Measurements from ENCODE around the gene VSTM2L. TPM values are rescaled to one million over a fixed set of nuclear protein-coding genes. Genes with fewer than 3 reads are reported as not detected.

VSTM2L gene
- total and polyA plus RNA-seq, 2 donors, result 2.7 to 4.4 TPM

DNA sequence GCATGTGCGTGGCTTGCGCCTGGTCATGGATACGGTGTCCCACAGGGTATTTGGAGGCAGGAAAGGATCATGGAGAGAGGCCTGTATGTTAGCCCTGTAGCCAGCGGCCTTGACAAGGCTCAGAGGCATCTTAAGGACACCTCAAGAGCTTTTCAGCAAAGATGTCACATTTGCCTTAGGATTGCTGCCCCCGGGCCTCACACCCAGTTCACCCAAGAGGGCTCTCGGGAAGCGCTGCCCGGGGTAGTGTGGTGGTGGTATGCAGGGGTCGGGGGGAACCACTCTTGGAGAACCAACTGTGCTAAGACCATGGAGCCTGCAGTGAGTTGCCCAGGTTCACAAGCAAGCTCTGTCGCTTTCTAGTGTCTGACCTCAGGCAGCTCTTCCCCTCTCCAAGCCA, 36.9 kb upstream of the VSTM2L start:
- Histone ChIP-seq H3K27me3 (ENCODE audit: control insufficient read depth in 2 of 2, insufficient read depth in 1 of 2, low read length in 1 of 2) (no peaks in the 10 kb centered on the region), H3K36me3 (ENCODE audit: control insufficient read depth in 2 of 2, insufficient read depth in 2 of 2, low read length in 1 of 2) (peaks cover 15 to 34% of the 10 kb centered on the region in 2 donors), H3K4me1 (ENCODE audit: control insufficient read depth in 2 of 2, insufficient read depth in 2 of 2, low read length in 2 of 2) (no peaks in the 10 kb centered on the region), H3K4me3 (ENCODE audit: low read length in 2 of 2) (no peak overlapping the region), H3K9me3 (ENCODE audit: control insufficient read depth in 2 of 2, insufficient read depth in 1 of 2, low read length in 1 of 2) (no peaks in the 10 kb centered on the region), H3K27ac (ENCODE audit: low read depth in 1 of 2, low read length in 1 of 2) (no peak overlapping the region)
- DNase-seq (ENCODE audit: low read depth in 6 of 9, low spot score in 9 of 9), result no peak
- WGBS, result 97% methylated on average over 10 of the region's 10 CpGs

DNA sequence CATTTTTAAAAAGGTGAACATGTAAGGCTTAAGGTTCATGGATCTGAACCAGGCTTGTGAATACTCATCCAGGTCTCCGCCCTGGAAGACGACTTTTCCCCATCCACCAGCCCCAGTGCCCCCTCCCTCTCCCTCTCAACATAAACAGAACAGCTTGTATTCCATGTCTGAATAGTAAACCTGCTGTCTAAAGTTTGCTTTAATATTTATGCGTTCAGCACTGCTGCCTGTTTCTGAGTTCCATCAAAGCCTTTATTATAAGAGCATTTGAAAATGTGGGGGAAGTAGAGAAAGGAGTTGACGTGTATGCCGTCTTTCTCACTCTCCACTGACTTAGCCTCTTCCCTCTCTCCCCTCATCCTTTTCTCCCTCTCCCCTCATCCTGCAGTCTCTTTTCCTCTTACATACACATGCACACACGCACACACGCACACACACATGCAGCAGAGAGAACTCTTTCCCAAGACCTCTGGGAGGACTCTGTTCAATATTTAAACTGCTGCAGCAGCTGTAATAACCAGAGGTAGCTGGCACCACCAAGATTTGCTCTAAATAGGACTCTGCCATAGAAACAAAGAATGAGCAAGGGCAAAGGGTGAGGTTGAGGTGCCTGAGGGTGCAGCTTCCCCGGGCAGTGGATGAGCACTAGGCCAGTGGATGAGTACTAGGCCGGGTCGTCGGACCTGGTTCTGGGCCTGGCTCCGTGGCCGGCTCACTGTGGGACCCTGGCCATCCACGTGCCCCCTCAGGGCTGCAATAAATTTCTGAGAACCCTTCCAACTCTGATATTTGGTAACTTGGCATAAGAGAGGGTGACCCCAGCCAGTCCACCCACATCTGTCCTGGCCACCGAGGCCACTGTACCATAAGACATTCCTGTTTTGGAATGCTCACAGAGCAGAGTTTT, 35.4 kb upstream of the VSTM2L start:
- Histone ChIP-seq H3K9me3 (ENCODE audit: control insufficient read depth in 2 of 2, insufficient read depth in 1 of 2, low read length in 1 of 2) (no peaks in the 10 kb centered on the region), H3K4me1 (ENCODE audit: control insufficient read depth in 2 of 2, insufficient read depth in 2 of 2, low read length in 2 of 2) (no peaks in the 10 kb centered on the region), H3K27ac (ENCODE audit: low read depth in 1 of 2, low read length in 1 of 2) (no peak overlapping the region), H3K27me3 (ENCODE audit: control insufficient read depth in 2 of 2, insufficient read depth in 1 of 2, low read length in 1 of 2) (no peaks in the 10 kb centered on the region), H3K4me3 (ENCODE audit: low read length in 2 of 2) (no peak overlapping the region), H3K36me3 (ENCODE audit: control insufficient read depth in 2 of 2, insufficient read depth in 2 of 2, low read length in 1 of 2) (peaks cover 5 to 38% of the 10 kb centered on the region in 2 donors)
- 97% methylated on average over 15 of the region's 15 CpGs for WGBS
- no peak for DNase-seq (ENCODE audit: low read depth in 6 of 9, low spot score in 9 of 9)

DNA sequence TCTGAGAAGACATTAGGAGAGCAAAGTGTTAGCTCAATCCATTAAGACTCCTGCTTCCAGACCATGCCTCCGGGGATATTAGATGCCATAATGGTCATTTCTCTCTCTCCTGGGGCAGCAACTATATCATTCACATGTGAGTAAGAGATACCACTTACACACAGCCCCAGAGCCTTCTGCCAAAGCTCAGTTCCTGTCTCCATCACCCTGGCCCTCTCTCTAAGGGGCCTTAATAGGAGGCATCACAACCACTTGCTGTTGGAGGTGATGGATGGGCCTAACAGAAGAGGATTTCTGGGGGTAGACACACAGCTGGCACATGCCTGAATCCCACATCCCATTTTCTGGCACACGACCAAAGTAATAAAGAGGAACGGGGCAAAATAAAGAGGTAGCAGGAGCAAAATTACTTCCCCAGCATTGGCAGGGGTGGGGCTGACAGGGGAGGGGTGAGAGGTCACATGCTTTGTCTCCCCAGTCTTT, 34.0 kb upstream of the VSTM2L start:
- no peak overlapping the region for H3K27ac ChIP-seq (ENCODE audit: low read depth in 1 of 2, low read length in 1 of 2)

GRCh38 chr20:37869334-37869861, 33.5 kb upstream of the VSTM2L start:
- Histone ChIP-seq H3K4me1 (ENCODE audit: control insufficient read depth in 2 of 2, insufficient read depth in 2 of 2, low read length in 2 of 2) (no peaks in the 10 kb centered on the region), H3K27ac (ENCODE audit: low read depth in 1 of 2, low read length in 1 of 2) (no peak overlapping the region), H3K4me3 (ENCODE audit: low read length in 2 of 2) (no peak overlapping the region), H3K27me3 (ENCODE audit: control insufficient read depth in 2 of 2, insufficient read depth in 1 of 2, low read length in 1 of 2) (no peaks in the 10 kb centered on the region), H3K9me3 (ENCODE audit: control insufficient read depth in 2 of 2, insufficient read depth in 1 of 2, low read length in 1 of 2) (no peaks in the 10 kb centered on the region), H3K36me3 (ENCODE audit: control insufficient read depth in 2 of 2, insufficient read depth in 2 of 2, low read length in 1 of 2) (peaks cover 5 to 43% of the 10 kb centered on the region in 2 donors)
- DNase-seq (ENCODE audit: low read depth in 6 of 9, low spot score in 9 of 9), result no peak
- WGBS, result 96% methylated on average over 6 of the region's 6 CpGs

More for the DNA sequence above, 34.0 kb upstream of the VSTM2L start:
- H3K4me3 ChIP-seq (ENCODE audit: low read length in 2 of 2), result no peak overlapping the region
- WGBS, result 96% methylated on average over 3 of the region's 3 CpGs
- peaks cover 5 to 40% of the 10 kb centered on the region in 2 donors for H3K36me3 ChIP-seq (ENCODE audit: control insufficient read depth in 2 of 2, insufficient read depth in 2 of 2, low read length in 1 of 2)
- H3K9me3 ChIP-seq (ENCODE audit: control insufficient read depth in 2 of 2, insufficient read depth in 1 of 2, low read length in 1 of 2), result no peaks in the 10 kb centered on the region
- no peak for DNase-seq (ENCODE audit: low read depth in 6 of 9, low spot score in 9 of 9)
- no peaks in the 10 kb centered on the region for H3K4me1 ChIP-seq (ENCODE audit: control insufficient read depth in 2 of 2, insufficient read depth in 2 of 2, low read length in 2 of 2)
- no peaks in the 10 kb centered on the region for H3K27me3 ChIP-seq (ENCODE audit: control insufficient read depth in 2 of 2, insufficient read depth in 1 of 2, low read length in 1 of 2)

DNA sequence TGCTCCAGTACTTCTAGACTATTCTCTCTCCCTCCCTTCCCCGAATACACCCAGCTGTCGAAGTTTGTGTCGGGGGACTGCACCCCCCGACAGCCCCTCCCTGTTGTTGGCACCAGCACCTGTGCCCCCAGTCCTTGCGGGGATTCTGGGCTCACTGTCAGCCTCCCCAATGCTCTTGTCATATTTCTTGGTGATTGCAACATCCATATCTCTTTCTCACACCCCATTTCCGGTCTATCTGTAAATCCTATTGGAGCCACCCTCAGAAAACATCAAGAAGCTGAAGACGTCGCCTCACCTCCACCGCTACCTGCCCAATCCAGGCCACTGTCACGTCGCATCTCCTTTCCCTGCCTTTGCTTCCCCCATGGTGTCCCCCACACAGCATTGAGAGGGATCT, 32.6 kb upstream of the VSTM2L start:
- WGBS, result 92% methylated on average over 11 of the region's 11 CpGs
- H3K9me3 ChIP-seq (ENCODE audit: control insufficient read depth in 2 of 2, insufficient read depth in 1 of 2, low read length in 1 of 2), result no peaks in the 10 kb centered on the region
- no peaks in the 10 kb centered on the region for H3K4me1 ChIP-seq (ENCODE audit: control insufficient read depth in 2 of 2, insufficient read depth in 2 of 2, low read length in 2 of 2)
- no peaks in the 10 kb centered on the region for H3K27me3 ChIP-seq (ENCODE audit: control insufficient read depth in 2 of 2, insufficient read depth in 1 of 2, low read length in 1 of 2)
- H3K4me3 ChIP-seq (ENCODE audit: low read length in 2 of 2), result no peak overlapping the region
- peaks cover 5 to 40% of the 10 kb centered on the region in 2 donors for H3K36me3 ChIP-seq (ENCODE audit: control insufficient read depth in 2 of 2, insufficient read depth in 2 of 2, low read length in 1 of 2)
- no peak overlapping the region for H3K27ac ChIP-seq (ENCODE audit: low read depth in 1 of 2, low read length in 1 of 2)
- no peak for DNase-seq (ENCODE audit: low read depth in 6 of 9, low spot score in 9 of 9)

DNA sequence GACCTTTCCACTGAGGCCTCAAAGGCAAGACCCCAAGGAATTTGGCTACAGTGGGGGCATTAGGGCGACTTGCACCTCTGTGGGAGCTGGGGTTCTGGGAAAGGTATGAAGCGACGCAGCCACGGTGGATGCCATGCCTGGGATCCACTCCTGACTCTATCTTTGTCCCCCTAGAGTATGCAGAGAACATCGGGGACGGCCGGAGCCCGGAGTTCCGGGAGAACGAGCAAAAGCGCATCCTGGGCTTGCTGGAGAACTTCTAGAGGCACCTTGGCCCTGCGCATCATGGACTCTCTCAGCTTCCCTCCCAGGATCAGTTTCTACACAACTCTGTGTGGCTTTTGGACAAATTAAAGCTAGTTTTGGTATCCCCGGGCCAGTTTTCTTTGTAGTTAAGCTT, 31.2 kb upstream of the VSTM2L start:
- WGBS, result 98% methylated on average over 13 of the region's 13 CpGs
- no peaks in the 10 kb centered on the region for H3K9me3 ChIP-seq (ENCODE audit: control insufficient read depth in 2 of 2, insufficient read depth in 1 of 2, low read length in 1 of 2)
- DNase-seq (ENCODE audit: low read depth in 6 of 9, low spot score in 9 of 9), result no peak
- no peak overlapping the region for H3K4me3 ChIP-seq (ENCODE audit: low read length in 2 of 2)
- no peak overlapping the region for H3K27ac ChIP-seq (ENCODE audit: low read depth in 1 of 2, low read length in 1 of 2)
- no peaks in the 10 kb centered on the region for H3K4me1 ChIP-seq (ENCODE audit: control insufficient read depth in 2 of 2, insufficient read depth in 2 of 2, low read length in 2 of 2)
- H3K27me3 ChIP-seq (ENCODE audit: control insufficient read depth in 2 of 2, insufficient read depth in 1 of 2, low read length in 1 of 2), result no peaks in the 10 kb centered on the region
- H3K36me3 ChIP-seq (ENCODE audit: control insufficient read depth in 2 of 2, insufficient read depth in 2 of 2, low read length in 1 of 2), result peaks cover 2 to 35% of the 10 kb centered on the region in 2 donors

DNA sequence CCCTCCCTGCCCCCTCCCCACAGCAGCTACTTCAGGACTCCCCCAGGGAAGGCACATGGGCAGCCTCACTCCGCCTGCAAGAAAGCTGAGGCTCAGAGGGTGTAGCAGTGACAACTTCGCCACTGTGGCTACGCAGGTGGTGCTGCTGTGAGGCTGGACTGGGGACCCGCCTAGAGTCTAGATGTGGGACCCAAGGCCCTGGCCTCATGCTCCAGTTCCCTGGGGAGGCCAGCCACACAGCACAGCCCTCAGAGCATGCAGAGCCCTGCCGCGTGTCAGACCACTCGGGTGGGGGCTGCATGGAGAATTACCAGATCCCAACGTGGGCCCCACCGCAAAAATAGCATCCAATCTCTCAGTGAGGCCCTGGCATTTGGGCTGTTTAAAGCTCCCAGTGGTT, 30.8 kb upstream of the VSTM2L start:
- Histone ChIP-seq H3K36me3 (ENCODE audit: control insufficient read depth in 2 of 2, insufficient read depth in 2 of 2, low read length in 1 of 2) (peaks cover 0 to 35% of the 10 kb centered on the region in 2 donors), H3K4me3 (ENCODE audit: low read length in 2 of 2) (no peak overlapping the region)
- 97% methylated on average over 9 of the region's 9 CpGs for WGBS

GRCh38 chr20:37873884-37874283, 29.0 kb upstream of the VSTM2L start:
- Histone ChIP-seq H3K4me1 (ENCODE audit: control insufficient read depth in 2 of 2, insufficient read depth in 2 of 2, low read length in 2 of 2) (peaks cover 0 to 3% of the 10 kb centered on the region in 2 donors), H3K27ac (ENCODE audit: low read depth in 1 of 2, low read length in 1 of 2) (no peak overlapping the region), H3K36me3 (ENCODE audit: control insufficient read depth in 2 of 2, insufficient read depth in 2 of 2, low read length in 1 of 2) (peaks cover 0 to 31% of the 10 kb centered on the region in 2 donors), H3K9me3 (ENCODE audit: control insufficient read depth in 2 of 2, insufficient read depth in 1 of 2, low read length in 1 of 2) (no peaks in the 10 kb centered on the region), H3K27me3 (ENCODE audit: control insufficient read depth in 2 of 2, insufficient read depth in 1 of 2, low read length in 1 of 2) (no peaks in the 10 kb centered on the region), H3K4me3 (ENCODE audit: low read length in 2 of 2) (no peak overlapping the region)
- no peak for DNase-seq (ENCODE audit: low read depth in 6 of 9, low spot score in 9 of 9)
- 98% methylated on average over 11 of the region's 11 CpGs for WGBS

More for the DNA sequence above, 30.8 kb upstream of the VSTM2L start:
- Histone ChIP-seq H3K27me3 (ENCODE audit: control insufficient read depth in 2 of 2, insufficient read depth in 1 of 2, low read length in 1 of 2) (no peaks in the 10 kb centered on the region), H3K27ac (ENCODE audit: low read depth in 1 of 2, low read length in 1 of 2) (no peak overlapping the region), H3K4me1 (ENCODE audit: control insufficient read depth in 2 of 2, insufficient read depth in 2 of 2, low read length in 2 of 2) (no peaks in the 10 kb centered on the region), H3K9me3 (ENCODE audit: control insufficient read depth in 2 of 2, insufficient read depth in 1 of 2, low read length in 1 of 2) (no peaks in the 10 kb centered on the region)
- DNase-seq (ENCODE audit: low read depth in 6 of 9, low spot score in 9 of 9), result no peak

- Histone ChIP-seq H3K27ac (ENCODE audit: low read depth in 1 of 2, low read length in 1 of 2) (no peak overlapping the region), H3K27me3 (ENCODE audit: control insufficient read depth in 2 of 2, insufficient read depth in 1 of 2, low read length in 1 of 2) (no peaks in the 10 kb centered on the region), H3K9me3 (ENCODE audit: control insufficient read depth in 2 of 2, insufficient read depth in 1 of 2, low read length in 1 of 2) (no peaks in the 10 kb centered on the region), H3K4me1 (ENCODE audit: control insufficient read depth in 2 of 2, insufficient read depth in 2 of 2, low read length in 2 of 2) (peaks cover 0 to 4% of the 10 kb centered on the region in 2 donors), H3K4me3 (ENCODE audit: low read length in 2 of 2) (no peak overlapping the region), H3K36me3 (ENCODE audit: control insufficient read depth in 2 of 2, insufficient read depth in 2 of 2, low read length in 1 of 2) (peaks cover 0 to 31% of the 10 kb centered on the region in 2 donors)
- 97% methylated on average over 24 of the region's 24 CpGs for WGBS
- DNase-seq (ENCODE audit: low read depth in 6 of 9, low spot score in 9 of 9), result no peak
Measured at GRCh38 chr20:37875460-37876175, 27.3 kb upstream of the VSTM2L start.
